ENCODE results near the gene MXRA8.
"Not testable (repeated sequence)": the region's sequence is repeated elsewhere in the genome, so short reads cannot be mapped to it uniquely, and the experiment has no call there.

The MXRA8 gene

DNA sequence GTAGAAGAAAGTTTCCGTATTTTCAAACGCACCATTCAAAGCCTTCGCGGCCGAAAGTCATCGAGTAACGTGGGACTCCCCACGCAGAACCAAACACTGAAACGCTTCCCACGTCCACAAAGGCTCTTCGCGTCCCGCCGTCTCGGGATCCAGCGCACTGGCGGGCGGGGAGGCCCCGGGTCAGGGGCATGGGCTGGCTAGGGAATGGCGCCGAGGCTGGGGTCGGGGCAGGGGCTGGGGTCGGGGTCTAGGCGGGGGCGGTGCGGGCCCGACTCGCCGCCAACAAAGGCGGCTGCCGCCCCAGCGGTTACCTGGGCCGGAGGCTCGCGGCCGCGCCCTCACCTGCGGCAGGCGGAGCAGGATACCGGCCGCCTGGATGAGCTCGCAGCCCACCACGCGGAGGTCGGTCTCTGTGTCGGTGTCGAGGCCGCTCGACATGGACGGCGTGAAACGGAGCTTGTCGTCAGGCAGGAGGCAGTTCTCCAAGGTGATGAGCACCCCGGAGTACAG, 40.4 kb upstream of the MXRA8 start:
- Mint-ChIP-seq H3K27ac (peak overlapping the region; percentile 91), H3K4me1 (peaks cover 59% of the 10 kb centered on the region), H3K9me3 (no peaks in the 10 kb centered on the region), H3K4me3 (peak overlapping the region; percentile 95), H3K27me3 (no peaks in the 10 kb centered on the region), H3K36me3 (ENCODE audit: low read depth) (peaks cover 68% of the 10 kb centered on the region)
- no peak for ATAC-seq
- no peak for DNase-seq

DNA sequence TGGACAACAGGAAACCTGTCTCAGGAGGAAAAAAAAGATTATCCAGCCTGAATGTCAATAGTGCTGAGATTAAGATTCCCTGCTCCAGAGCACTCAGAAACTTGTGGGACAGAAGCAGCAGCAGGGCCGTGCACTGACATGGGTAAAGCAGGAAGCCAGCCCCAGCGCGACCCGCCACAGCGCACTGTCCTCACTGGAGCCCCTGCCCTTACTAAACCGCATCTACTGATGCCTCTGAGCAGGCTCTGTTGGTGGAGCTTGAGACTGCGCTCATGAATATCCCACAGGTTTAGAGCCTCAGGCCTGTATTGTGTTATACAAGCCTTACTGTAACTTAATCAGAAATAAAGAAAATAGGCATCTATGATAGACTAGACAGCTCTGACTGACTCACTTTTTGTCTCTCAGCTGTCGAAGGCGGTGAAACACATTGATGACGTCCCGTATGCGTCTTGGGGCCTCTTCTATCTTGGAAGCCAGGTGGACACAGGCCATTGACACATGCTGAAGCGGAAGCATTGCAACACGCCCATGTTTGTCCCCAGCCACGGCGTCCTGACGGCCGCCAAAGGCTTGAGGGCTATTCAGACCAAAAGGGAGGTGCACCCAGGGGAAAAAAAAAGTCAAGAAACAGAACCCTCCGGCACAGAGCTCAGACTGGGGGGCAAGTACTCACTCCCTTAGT, 39.6 kb upstream of the MXRA8 start:
- no peak for ATAC-seq
- no peak for DNase-seq
- no peaks in the 10 kb centered on the region for H3K27me3 Mint-ChIP-seq
- peak overlapping the region; percentile 91 for H3K27ac Mint-ChIP-seq
- peaks cover 68% of the 10 kb centered on the region for H3K36me3 Mint-ChIP-seq (ENCODE audit: low read depth)
- H3K4me1 Mint-ChIP-seq, result peaks cover 54% of the 10 kb centered on the region
- H3K4me3 Mint-ChIP-seq, result peak overlapping the region; percentile 95
- no peaks in the 10 kb centered on the region for H3K9me3 Mint-ChIP-seq

DNA sequence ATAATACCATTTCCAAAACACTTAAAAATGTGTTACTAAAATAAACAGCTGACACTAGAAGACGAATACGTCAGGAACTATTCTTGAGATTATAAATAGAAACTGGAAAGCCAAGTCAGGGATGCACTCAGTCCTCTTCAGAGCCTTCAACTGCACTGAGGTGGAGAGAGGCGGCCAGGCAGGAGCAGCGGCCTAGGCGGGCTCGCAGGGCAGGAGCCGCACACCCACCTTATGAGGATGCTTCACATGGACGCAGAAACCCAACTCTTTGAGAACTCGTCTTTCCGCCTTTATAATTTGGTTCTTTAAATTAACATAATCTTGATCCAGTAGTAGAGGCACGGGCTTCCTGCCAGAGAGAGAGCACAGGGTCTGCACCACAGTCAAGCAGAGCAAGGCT, 36.8 kb upstream of the MXRA8 start:
- Mint-ChIP-seq H3K9me3 (no peaks in the 10 kb centered on the region), H3K36me3 (ENCODE audit: low read depth) (peaks cover 62% of the 10 kb centered on the region), H3K4me1 (peaks cover 32% of the 10 kb centered on the region), H3K27ac (peak overlapping the region; percentile 55), H3K27me3 (no peaks in the 10 kb centered on the region), H3K4me3 (no peak overlapping the region)
- DNase-seq, result no peak
- ATAC-seq, result no peak

DNA sequence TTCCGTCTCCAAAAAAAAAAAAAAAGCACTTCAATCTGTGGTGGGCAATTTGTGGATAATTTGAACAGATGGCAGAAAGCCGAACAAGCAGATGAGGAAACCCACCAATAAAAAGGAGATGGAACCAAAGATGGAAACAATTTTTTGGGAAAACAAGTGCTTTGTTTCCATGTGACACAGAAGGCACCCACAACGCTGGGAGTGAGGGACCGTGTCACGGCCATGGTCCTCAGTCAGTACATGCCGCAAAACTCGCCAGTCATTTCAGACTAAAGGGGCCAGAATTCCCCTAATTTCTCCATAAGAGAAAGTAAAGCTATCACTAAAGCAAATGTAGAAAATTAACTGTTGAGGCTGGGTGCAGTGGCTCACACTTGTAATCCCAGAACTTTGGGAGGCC, 35.8 kb upstream of the MXRA8 start:
- no peak for DNase-seq
- no peak overlapping the region for H3K27ac Mint-ChIP-seq
- no peak overlapping the region for H3K4me3 Mint-ChIP-seq
- peaks cover 66% of the 10 kb centered on the region for H3K36me3 Mint-ChIP-seq (ENCODE audit: low read depth)
- H3K27me3 Mint-ChIP-seq, result no peaks in the 10 kb centered on the region
- no peaks in the 10 kb centered on the region for H3K9me3 Mint-ChIP-seq
- peaks cover 26% of the 10 kb centered on the region for H3K4me1 Mint-ChIP-seq
- no peak for ATAC-seq

DNA sequence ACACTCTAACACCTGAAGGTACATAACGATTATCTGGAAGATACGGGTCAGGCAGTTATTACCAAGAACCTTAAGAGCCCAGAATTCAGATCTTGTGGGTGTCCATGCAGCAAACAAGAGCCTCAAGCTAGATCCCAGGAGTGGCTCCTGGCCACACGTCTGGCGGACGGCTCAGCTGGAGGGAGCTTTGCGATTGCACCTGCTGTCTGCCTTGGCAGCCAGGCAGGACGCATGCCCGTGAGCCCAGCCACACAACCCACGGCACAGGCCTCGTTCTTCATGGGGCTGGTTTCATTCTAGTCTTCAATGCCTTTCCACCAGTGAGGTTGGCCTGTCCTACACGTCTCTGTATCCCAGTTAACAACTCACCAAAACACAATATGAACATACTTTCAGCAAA, 35.1 kb upstream of the MXRA8 start:
- Mint-ChIP-seq H3K27ac (no peak overlapping the region), H3K4me1 (peaks cover 26% of the 10 kb centered on the region), H3K27me3 (no peaks in the 10 kb centered on the region), H3K36me3 (ENCODE audit: low read depth) (peaks cover 71% of the 10 kb centered on the region), H3K9me3 (no peaks in the 10 kb centered on the region), H3K4me3 (no peak overlapping the region)
- DNase-seq (no peak), ATAC-seq (no peak)

DNA sequence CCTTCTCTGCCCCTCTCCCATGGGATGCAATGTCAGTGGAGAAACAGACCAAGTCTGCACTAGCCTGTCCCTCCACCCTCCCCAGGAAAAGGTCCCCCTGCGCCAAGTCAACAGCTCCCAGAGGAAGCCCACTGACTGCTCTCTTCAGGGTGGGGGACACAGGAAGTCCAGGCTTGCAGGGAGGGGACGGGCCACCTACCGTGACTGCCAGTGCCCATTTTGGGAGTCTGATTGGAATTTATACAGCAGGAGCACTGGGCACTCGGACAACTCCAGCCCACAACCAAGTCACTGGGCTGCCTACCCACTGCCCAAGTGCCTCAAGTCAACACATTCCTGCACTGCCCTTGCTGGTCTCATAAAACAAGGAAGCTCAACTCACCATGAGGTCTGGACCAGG, 34.7 kb upstream of the MXRA8 start:
- Mint-ChIP-seq H3K4me1 (peaks cover 23% of the 10 kb centered on the region), H3K27ac (no peak overlapping the region), H3K4me3 (no peak overlapping the region), H3K36me3 (ENCODE audit: low read depth) (peaks cover 71% of the 10 kb centered on the region), H3K9me3 (no peaks in the 10 kb centered on the region), H3K27me3 (no peaks in the 10 kb centered on the region)
- DNase-seq (no peak), ATAC-seq (no peak)

DNA sequence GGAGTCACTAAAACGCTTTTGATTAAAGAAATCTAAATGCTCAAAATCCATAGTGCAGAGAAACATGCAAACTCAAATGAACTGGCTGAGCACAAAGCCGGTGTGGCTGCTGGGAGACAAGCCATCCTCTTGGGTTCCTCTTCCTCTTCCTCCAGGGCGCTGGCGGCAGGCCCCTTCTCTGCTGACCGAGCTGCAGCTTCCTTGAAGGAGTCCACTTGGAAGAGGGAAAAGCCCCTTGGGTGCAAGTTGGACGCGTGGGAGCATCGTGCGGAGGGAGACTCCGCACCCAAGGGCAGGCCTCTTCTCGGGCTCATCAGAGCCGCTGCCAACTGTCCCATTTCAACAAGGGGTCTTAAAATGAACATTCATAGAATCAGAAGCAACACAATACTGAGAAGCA, 32.9 kb upstream of the MXRA8 start:
- no peak for ATAC-seq
- Mint-ChIP-seq H3K36me3 (ENCODE audit: low read depth) (peaks cover 78% of the 10 kb centered on the region), H3K27ac (no peak overlapping the region)

DNA sequence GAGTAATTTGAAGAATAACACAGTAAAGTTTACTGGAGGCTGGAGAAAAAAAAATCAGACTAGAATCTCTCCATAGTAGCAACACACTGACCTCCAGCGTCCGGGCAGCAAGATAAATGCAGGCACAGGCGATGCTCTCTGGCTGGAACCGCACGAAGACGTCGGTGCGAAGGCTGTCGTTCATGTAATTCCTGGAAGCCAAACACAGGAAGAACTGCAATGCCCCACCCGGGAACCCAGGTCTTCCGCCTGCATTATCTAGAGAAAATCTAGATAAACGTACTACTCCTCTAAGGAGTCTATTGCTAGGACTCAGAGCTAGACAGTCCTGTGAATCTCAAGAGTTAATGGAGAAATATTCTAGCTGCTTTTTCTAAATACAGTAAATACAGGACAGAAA, 32.3 kb upstream of the MXRA8 start:
- H3K27ac Mint-ChIP-seq, result no peak overlapping the region
- ATAC-seq, result no peak

More for the DNA sequence above, 32.9 kb upstream of the MXRA8 start:
- H3K9me3 Mint-ChIP-seq, result no peaks in the 10 kb centered on the region
- no peak overlapping the region for H3K4me3 Mint-ChIP-seq
- no peaks in the 10 kb centered on the region for H3K27me3 Mint-ChIP-seq
- no peak for DNase-seq
- H3K4me1 Mint-ChIP-seq, result peaks cover 14% of the 10 kb centered on the region

DNA sequence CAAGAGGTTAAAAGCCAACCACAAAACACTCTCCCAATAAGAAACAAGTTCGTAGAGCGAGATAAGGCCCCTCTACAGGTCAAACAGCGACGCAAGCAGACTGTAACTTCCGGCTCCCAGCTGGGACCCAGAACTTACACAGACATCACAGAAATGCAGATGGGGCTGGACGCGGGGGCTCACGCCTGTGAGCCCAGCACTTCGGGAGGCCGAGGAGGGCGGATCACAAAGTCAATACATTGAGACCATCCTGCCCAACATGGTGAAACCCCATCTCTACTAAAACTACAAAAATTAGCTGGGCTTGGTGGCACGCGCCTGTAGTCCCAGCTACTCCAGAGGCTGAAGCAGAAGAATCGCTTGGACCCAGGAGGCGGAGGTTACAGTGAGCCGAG, 29.7 kb upstream of the MXRA8 start:
- H3K9me3 Mint-ChIP-seq, result no peaks in the 10 kb centered on the region
- H3K4me3 Mint-ChIP-seq, result no peak overlapping the region
- DNase-seq (no peak), ATAC-seq (no peak)
- no peak overlapping the region for H3K27ac Mint-ChIP-seq
- no peaks in the 10 kb centered on the region for H3K27me3 Mint-ChIP-seq
- peaks cover 62% of the 10 kb centered on the region for H3K36me3 Mint-ChIP-seq (ENCODE audit: low read depth)
- no peaks in the 10 kb centered on the region for H3K4me1 Mint-ChIP-seq

More for the DNA sequence above, 32.3 kb upstream of the MXRA8 start:
- Mint-ChIP-seq H3K9me3 (no peaks in the 10 kb centered on the region), H3K27me3 (no peaks in the 10 kb centered on the region), H3K36me3 (ENCODE audit: low read depth) (peaks cover 83% of the 10 kb centered on the region), H3K4me3 (no peak overlapping the region), H3K4me1 (peaks cover 12% of the 10 kb centered on the region)
- DNase-seq, result no peak

DNA sequence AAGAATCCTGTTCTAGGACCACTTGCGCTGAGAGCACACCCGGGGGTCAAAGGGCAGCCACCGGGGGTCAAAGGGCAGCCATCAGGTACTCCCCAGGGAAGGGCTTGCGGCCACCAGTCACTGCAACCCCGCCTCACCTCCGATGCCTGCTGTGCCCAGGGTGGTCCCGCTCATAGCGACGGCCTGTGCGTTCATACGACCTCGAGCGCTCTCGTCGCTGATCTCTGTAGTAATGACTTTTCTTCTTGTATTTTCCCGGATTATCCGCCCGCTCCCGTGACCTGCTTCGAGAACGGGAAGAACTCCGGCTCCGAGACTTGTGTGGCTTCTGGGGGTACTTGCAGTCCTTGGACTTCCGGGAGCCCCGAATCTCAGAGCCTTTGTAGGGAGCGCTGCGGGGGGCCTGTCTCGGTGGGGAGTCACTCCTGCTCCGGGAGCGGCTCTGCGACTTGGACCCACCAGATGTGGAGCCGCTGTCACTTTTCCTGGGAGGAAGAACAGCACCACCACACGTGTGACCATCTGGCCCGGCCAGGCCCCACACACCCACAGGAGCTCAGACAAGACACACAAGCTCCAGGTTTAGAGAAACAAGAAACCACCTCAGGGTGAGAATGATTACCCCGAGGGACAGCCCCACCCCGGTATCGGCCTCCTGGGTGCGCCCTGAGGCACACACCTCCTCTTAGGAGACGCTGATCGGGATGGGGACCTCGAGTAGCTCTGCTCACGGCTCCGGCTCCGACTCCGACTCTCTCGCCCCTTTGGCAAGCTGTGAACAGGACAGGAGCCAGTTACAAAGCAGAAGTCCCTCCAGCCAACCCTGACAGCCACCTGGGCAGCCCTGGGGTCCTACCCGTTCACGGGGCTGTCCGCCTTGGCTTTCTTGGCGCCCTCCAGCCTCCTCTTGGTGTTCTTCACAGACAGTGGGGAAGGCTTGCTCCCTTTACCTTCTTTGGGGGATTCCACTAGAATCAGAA, 29.0 kb upstream of the MXRA8 start:
- no peak for DNase-seq
- Mint-ChIP-seq H3K27me3 (no peaks in the 10 kb centered on the region), H3K9me3 (no peaks in the 10 kb centered on the region), H3K27ac (no peak overlapping the region), H3K4me1 (no peaks in the 10 kb centered on the region), H3K4me3 (no peak overlapping the region), H3K36me3 (ENCODE audit: low read depth) (peaks cover 61% of the 10 kb centered on the region)
- no peak for ATAC-seq

DNA sequence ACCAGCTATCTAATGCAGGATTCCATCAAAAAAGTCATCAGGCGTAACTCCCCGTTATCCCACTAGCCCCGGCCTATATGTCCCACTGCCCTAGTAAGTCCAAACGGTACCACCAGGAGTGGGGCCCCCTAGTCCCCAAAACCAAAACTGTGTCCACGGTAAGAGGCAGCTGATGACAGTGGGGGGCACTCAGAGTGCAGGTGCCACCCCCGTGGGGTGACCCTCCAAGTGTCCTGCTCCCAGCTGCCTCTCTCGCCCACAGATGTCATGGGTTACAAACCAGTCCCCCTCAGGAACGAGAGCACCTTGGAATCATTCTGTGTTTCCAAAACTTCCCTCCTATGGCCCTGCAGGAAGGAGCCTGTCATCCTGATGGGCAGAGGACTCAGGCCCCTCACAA, 27.6 kb upstream of the MXRA8 start:
- H3K4me1 Mint-ChIP-seq, result no peaks in the 10 kb centered on the region
- H3K27ac Mint-ChIP-seq, result no peak overlapping the region
- H3K9me3 Mint-ChIP-seq, result no peaks in the 10 kb centered on the region
- no peaks in the 10 kb centered on the region for H3K27me3 Mint-ChIP-seq
- H3K4me3 Mint-ChIP-seq, result no peak overlapping the region
- ATAC-seq (no peak), DNase-seq (no peak)
- peaks cover 50% of the 10 kb centered on the region for H3K36me3 Mint-ChIP-seq (ENCODE audit: low read depth)

DNA sequence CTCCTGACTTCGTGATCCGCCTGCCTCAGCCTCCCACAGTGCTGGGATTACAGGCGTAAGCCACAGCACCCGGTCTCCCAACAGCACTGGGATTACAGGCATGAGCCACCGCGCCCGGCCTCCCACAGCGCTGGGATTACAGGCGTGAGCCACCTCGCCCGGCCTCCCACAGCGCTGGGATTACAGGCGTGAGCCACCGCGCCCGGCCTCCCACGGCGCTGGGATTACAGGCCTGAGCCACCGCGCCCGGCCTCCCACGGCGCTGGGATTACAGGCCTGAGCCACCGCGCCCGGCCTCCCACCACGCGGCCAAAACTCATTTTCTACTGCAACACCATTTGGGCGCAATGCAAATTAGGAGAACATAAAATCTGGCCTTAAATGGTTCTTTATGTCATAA, 27.0 kb upstream of the MXRA8 start:
- H3K27ac Mint-ChIP-seq, DNase-seq, H3K27me3 Mint-ChIP-seq, H3K4me1 Mint-ChIP-seq, H3K9me3 Mint-ChIP-seq, H3K4me3 Mint-ChIP-seq, ATAC-seq: not testable (repeated sequence)
- H3K36me3 Mint-ChIP-seq (ENCODE audit: low read depth), result peaks cover 44% of the 10 kb centered on the region

DNA sequence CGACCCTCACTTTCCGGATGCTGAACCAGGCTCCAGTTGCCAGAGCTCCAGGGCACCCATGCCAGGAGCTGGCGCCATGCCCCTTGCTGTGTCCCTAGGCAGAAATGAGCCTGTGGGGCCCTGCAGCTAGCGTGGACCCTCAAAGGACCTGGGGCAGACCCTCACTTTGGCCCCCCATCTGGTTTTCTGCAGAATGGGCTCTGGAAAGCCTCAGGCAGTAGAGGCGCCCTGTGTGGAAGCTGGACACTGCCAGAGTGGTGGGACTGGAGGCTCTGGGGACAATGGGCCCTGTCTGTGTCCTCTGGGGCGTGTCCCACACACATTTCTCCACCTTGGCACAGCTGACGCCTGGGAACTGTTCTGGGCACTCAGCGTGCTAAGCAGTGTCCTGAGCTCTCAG, 22.9 kb upstream of the MXRA8 start:
- H3K27ac Mint-ChIP-seq, result no peak overlapping the region
- no peak overlapping the region for H3K4me3 Mint-ChIP-seq
- no peaks in the 10 kb centered on the region for H3K27me3 Mint-ChIP-seq
- no peaks in the 10 kb centered on the region for H3K4me1 Mint-ChIP-seq
- H3K9me3 Mint-ChIP-seq, result no peaks in the 10 kb centered on the region
- DNase-seq (no peak), ATAC-seq (no peak)
- H3K36me3 Mint-ChIP-seq (ENCODE audit: low read depth), result peaks cover 7% of the 10 kb centered on the region

DNA sequence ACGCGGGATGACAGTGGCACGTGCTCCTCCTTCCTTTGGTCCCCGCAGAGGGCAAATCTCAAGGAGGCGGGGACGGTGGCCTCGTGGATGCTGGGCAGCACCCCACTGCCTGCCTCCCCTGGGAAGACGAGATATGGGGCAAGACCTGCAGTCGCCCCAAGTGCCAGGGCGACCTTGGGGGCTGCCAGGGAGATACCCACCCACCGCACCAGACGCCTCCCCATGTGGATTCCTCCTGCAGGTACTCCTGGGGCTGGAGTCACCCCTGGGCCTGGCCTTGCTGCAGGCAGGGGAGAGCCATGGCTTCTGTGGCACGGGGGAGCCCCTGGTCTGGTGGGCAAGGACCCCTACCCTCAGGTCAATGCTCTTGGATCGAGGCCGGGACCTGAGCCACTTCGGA, 22.5 kb upstream of the MXRA8 start:
- H3K27me3 Mint-ChIP-seq, result no peaks in the 10 kb centered on the region
- ATAC-seq, result no peak

More for the DNA sequence above, 22.5 kb upstream of the MXRA8 start:
- peaks cover 2% of the 10 kb centered on the region for H3K4me1 Mint-ChIP-seq
- H3K36me3 Mint-ChIP-seq (ENCODE audit: low read depth), result peaks cover 3% of the 10 kb centered on the region
- no peak overlapping the region for H3K27ac Mint-ChIP-seq
- DNase-seq, result no peak
- no peak overlapping the region for H3K4me3 Mint-ChIP-seq
- no peaks in the 10 kb centered on the region for H3K9me3 Mint-ChIP-seq

Data from activated naive CD8-positive, alpha-beta T cell treated with anti-CD3 and anti-CD28 coated beads, Interleukin-2, amount 50 U/mL, for 24 hours (primary cell).